NOMO-1 treated with dmso at 0.1 percent for 144 hours (cell line): ENCODE data around the gene IL17RC.
"Not testable (repeated sequence)": the region's sequence is repeated elsewhere in the genome, so short reads cannot be mapped to it uniquely, and the experiment has no call there.

Experiments used
- DNase-seq: peaks from one replicate; lab custom pipeline; 2025; ENCODE audit not compliant: unreplicated experiment; lab: John Stamatoyannopoulos, UW

Gene IL17RC

GRCh38 chr3:9916734-9917680 lies at the start of gene IL17RC:
TSS of gene IL17RC (plus strand) at chr3:9917098. CDS start at chr3:9917316, 218 bp downstream.
- DNase-seq = no peak

GRCh38 chr3:9867106-9867505 lies 49.8 kb upstream of the IL17RC start:
- no peak for DNase-seq

GRCh38 chr3:9869955-9870354 lies 46.9 kb upstream of the IL17RC start:
- no peak for DNase-seq

GRCh38 chr3:9870978-9871377 lies 45.9 kb upstream of the IL17RC start:
- no peak for DNase-seq

- not testable (repeated sequence) for DNase-seq
These were observed 44.8 kb upstream of the IL17RC start for GRCh38 chr3:9872067-9872466.

- no peak for DNase-seq
These were observed 41.5 kb upstream of the IL17RC start for GRCh38 chr3:9875448-9875847.

- DNase-seq = not testable (repeated sequence)
These were observed 40.6 kb upstream of the IL17RC start for GRCh38 chr3:9876255-9876654.

- no peak for DNase-seq
These were observed 39.9 kb upstream of the IL17RC start for GRCh38 chr3:9876991-9877390.

GRCh38 chr3:9878700-9879099 lies 38.2 kb upstream of the IL17RC start:
- DNase-seq = no peak

- DNase-seq = no peak
These were observed 36.9 kb upstream of the IL17RC start, which contains the start of gene CIDEC for GRCh38 chr3:9879830-9880549. TSS of gene CIDEC (minus strand) at chr3:9880253. CDS start at chr3:9878486, 1,767 bp downstream.

- DNase-seq = no peak
These were observed 35.5 kb upstream of the IL17RC start for GRCh38 chr3:9881441-9881840.

- no peak for DNase-seq
These were observed 33.0 kb upstream of the IL17RC start for GRCh38 chr3:9883706-9884554.

GRCh38 chr3:9884555-9885165 lies 32.2 kb upstream of the IL17RC start:
- no peak for DNase-seq

GRCh38 chr3:9886328-9886727 lies 30.6 kb upstream of the IL17RC start:
- no peak for DNase-seq

GRCh38 chr3:9887480-9887879 lies 29.4 kb upstream of the IL17RC start:
- DNase-seq = no peak

- no peak for DNase-seq
These were observed 28.4 kb upstream of the IL17RC start for GRCh38 chr3:9888540-9888939.

GRCh38 chr3:9889405-9889804 lies 27.5 kb upstream of the IL17RC start:
- no peak for DNase-seq

- DNase-seq = peak; percentile 75
These were observed 26.4 kb upstream of the IL17RC start, which contains the start of gene JAGN1 for GRCh38 chr3:9890249-9891071. TSS of gene JAGN1 (plus strand) at chr3:9890610. CDS start at chr3:9890723, 113 bp downstream.

GRCh38 chr3:9891072-9891622 lies 25.8 kb upstream of the IL17RC start:
- no peak for DNase-seq
